DND-41 (cell line): ENCODE measurements around the gene ERCC6L2.

ENCODE experiments used
- CTCF ChIP-seq: IDR thresholded peaks from 2 replicates; pipeline ENCODE4 v1.5.1; 2012; ENCODE audit warnings: borderline replicate concordance, low read length, moderate library complexity, mild to moderate bottlenecking; ENCODE audit not compliant: poor library complexity, severe bottlenecking; ENCODE audit errors: extremely low read depth
- EZH2 ChIP-seq: IDR thresholded peaks from 3 replicates; pipeline ENCODE4 v1.6.1; 2012; ENCODE audit warnings: borderline replicate concordance, low read depth, mild to moderate bottlenecking, moderate library complexity, low read length, inconsistent platforms; ENCODE audit not compliant: severe bottlenecking

GRCh38 chr9:95841377-95841776 is 34.1 kb upstream of the ERCC6L2 start:
- TF ChIP-seq CTCF (no peak), EZH2 (no peak)
